Activated CD4-positive, alpha-beta T cell treated with anti-CD3 and anti-CD28 coated beads for 36 hours (primary cell): ENCODE measurements around the gene SEMA5A. TPM values are rescaled to one million over a fixed set of nuclear protein-coding genes. Genes with fewer than 3 reads are reported as not detected.

Experiments used
- ATAC-seq: fragments of 200-7000 bp; cut with Tn5 transposase; one replicate; pipeline ENCODE4 v1.10.0; 2021; ENCODE audit warnings: mild to moderate bottlenecking, moderate library complexity
- CTCF ChIA-PET: fragments of 350-600 bp; sonication (Branson Sonifier 250); formaldehyde crosslinking; loops from one replicate; lab custom pipeline; 2021; ENCODE audit warnings: antibody characterized with exemption; lab: Charles Lee
- POLR2A ChIA-PET: fragments of 350-600 bp; sonication (Branson Sonifier 250); formaldehyde crosslinking; loops from one replicate; lab custom pipeline; 2021; ENCODE audit warnings: antibody characterized with exemption, inconsistent platforms; lab: Charles Lee
- DNase-seq: peaks from one replicate; pipeline ENCODE4 v3.0.0-alpha.2; 2020
- H3K27ac Mint-ChIP-seq: one replicate; pipeline ENCODE4 v1.8.0; 2021; ENCODE audit warnings: mixed read lengths
- H3K27me3 Mint-ChIP-seq: one replicate; pipeline ENCODE4 v1.8.0; 2021; ENCODE audit warnings: mixed read lengths
- H3K36me3 Mint-ChIP-seq: one replicate; pipeline ENCODE4 v1.8.0; 2021; ENCODE audit warnings: low read depth, mixed read lengths
- H3K4me1 Mint-ChIP-seq: one replicate; pipeline ENCODE4 v1.8.0; 2021; ENCODE audit warnings: mixed read lengths
- H3K4me3 Mint-ChIP-seq: one replicate; pipeline ENCODE4 v1.8.0; 2021; ENCODE audit warnings: mild to moderate bottlenecking, moderate library complexity, mixed read lengths
- H3K9me3 Mint-ChIP-seq: one replicate; pipeline ENCODE4 v1.8.0; 2021; ENCODE audit warnings: low read depth, mixed read lengths
- intact Hi-C, 2 experiments: fragments of 100-400 bp; cut with DNase I in 1 of 2; cut with micrococcal nuclease in 1 of 2; formaldehyde crosslinking; loops; one replicate each; pipeline versions ENCODE4 v1.14.2 to v1.15.1; 2022 to 2024; cut with DNase I, micrococcal nuclease
- total RNA-seq, 2 experiments: library from RNA; stranded (reverse); gene quantifications; one replicate each; pipeline ENCODE4 v1.2.3, GENCODE V29; 2021

The SEMA5A gene
- total RNA-seq, 2 experiments from 2014 or later: 0.04 TPM; not detected in 1

DNA sequence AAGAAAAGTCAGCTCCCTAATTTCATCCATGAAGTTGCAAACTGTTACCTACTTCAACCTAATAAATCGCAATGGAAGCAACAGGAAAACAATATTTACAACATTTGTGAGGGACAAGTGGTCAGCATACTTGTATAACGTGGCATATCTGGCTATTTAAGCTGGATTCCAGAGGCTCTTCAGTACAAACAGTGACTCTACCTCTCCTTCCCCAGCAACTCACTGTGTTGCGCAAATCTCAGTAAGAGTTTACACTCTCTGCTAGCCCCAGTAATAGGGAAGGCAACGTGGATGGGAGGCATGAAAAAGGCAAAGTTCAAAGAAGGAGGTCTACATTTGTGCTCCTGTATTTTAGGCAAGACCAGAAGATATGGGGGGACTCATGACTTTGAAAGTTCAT is 18.9 kb upstream of the SEMA5A start:
- ChIA-PET POLR2A (no interaction called here), CTCF (no interaction called here)
- Mint-ChIP-seq H3K27ac (no peak overlapping the region), H3K27me3 (peaks cover 5% of the 10 kb centered on the region), H3K4me3 (no peak overlapping the region), H3K4me1 (no peaks in the 10 kb centered on the region), H3K36me3 (no peaks in the 10 kb centered on the region), H3K9me3 (no peaks in the 10 kb centered on the region)
- ATAC-seq (no peak), DNase-seq (no peak)
- intact Hi-C loops: no loop called here

GRCh38 chr5:9562141-9562540 is 16.3 kb upstream of the SEMA5A start:
- no peaks in the 10 kb centered on the region for H3K4me1 Mint-ChIP-seq
- H3K27ac Mint-ChIP-seq: no peak overlapping the region
- no peaks in the 10 kb centered on the region for H3K36me3 Mint-ChIP-seq
- peaks cover 3% of the 10 kb centered on the region for H3K27me3 Mint-ChIP-seq
- intact Hi-C loops: no loop called here
- no peaks in the 10 kb centered on the region for H3K9me3 Mint-ChIP-seq
- ChIA-PET POLR2A (no interaction called here), CTCF (no interaction called here)
- DNase-seq (no peak), ATAC-seq (no peak)
- H3K4me3 Mint-ChIP-seq: no peak overlapping the region

GRCh38 chr5:9559965-9560364 is 14.1 kb upstream of the SEMA5A start:
- H3K4me1 Mint-ChIP-seq: no peaks in the 10 kb centered on the region
- ChIA-PET POLR2A (no interaction called here), CTCF (no interaction called here)
- H3K36me3 Mint-ChIP-seq: no peaks in the 10 kb centered on the region
- intact Hi-C loops: no loop called here
- no peak overlapping the region for H3K4me3 Mint-ChIP-seq
- H3K27me3 Mint-ChIP-seq: peaks cover 3% of the 10 kb centered on the region
- H3K9me3 Mint-ChIP-seq: no peaks in the 10 kb centered on the region
- no peak overlapping the region for H3K27ac Mint-ChIP-seq
- ATAC-seq (no peak), DNase-seq (no peak)

DNA sequence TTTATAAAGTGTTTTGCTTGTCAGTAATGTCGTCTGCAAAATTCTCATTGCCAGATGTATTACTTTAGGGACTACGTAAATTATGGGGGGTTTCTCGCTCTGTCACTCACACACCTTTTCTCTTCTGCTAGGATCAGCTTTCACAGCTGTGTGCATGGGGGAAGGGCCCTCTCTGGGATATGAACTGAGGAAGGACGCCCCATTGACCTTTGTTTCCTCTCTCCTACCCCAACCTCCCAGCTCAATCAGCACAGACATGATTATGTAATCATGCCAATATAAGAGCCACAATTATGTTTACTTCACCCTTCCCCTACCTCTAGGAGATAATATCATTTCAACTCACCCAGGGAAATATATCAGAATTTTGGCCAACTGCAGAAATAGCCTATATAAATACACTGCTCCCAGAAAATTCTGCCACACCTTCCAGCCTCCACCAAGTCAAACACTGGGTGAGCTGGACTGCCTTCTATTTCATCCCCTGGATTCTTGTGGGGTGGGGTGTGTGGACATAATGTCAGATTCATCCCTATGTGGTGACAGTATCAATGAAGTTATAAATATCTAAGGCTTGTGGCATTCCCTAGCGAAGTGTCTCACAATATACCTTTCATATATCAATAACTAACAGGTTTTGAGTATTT is 12.6 kb upstream of the SEMA5A start:
- H3K27me3 Mint-ChIP-seq: peaks cover 2% of the 10 kb centered on the region

DNA sequence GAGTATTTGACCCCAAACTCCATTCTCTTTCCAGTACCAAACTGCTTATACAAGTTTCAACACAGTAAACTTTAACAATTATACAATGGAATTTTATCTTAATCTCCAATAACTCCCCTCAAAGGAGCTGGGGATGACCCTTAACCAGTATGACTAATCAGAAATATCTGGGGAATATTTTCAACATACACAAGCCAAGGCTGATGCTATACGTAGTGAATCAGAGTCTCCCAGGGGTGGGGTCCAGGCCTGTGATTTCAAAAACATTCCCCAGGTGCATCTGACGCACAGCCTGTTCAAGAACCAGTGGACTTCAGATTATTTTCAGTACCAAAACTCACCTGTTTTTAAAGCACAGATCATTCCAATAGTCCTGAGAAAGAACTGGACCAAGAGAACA is 11.8 kb upstream of the SEMA5A start:
- intact Hi-C loops: no loop called here
- CTCF ChIA-PET: interaction anchor here (0.8 kb wide), 1 partner anchor 39 kb away, joined by 3 read pairs; no protein-coding TSS in a partner anchor
- H3K4me1 Mint-ChIP-seq: no peaks in the 10 kb centered on the region
- DNase-seq: no peak
- H3K4me3 Mint-ChIP-seq: no peak overlapping the region
- POLR2A ChIA-PET: interaction anchor here (0.6 kb wide), 1 partner anchor 413 kb away, joined by 4 read pairs; no protein-coding TSS in a partner anchor
- H3K27ac Mint-ChIP-seq: no peak overlapping the region
- no peak for ATAC-seq
- H3K36me3 Mint-ChIP-seq: no peaks in the 10 kb centered on the region
- peaks cover 2% of the 10 kb centered on the region for H3K27me3 Mint-ChIP-seq
- H3K9me3 Mint-ChIP-seq: no peaks in the 10 kb centered on the region

More for the DNA sequence above, 12.6 kb upstream of the SEMA5A start:
- Mint-ChIP-seq H3K4me1 (no peaks in the 10 kb centered on the region), H3K4me3 (no peak overlapping the region), H3K27ac (no peak overlapping the region), H3K9me3 (no peaks in the 10 kb centered on the region), H3K36me3 (no peaks in the 10 kb centered on the region)
- CTCF ChIA-PET: no interaction called here
- no peak for ATAC-seq
- intact Hi-C loops: no loop called here
- no peak for DNase-seq
- POLR2A ChIA-PET: interaction anchor here (0.6 kb wide), 1 partner anchor 412 kb away, joined by 4 read pairs; no protein-coding TSS in a partner anchor

DNA sequence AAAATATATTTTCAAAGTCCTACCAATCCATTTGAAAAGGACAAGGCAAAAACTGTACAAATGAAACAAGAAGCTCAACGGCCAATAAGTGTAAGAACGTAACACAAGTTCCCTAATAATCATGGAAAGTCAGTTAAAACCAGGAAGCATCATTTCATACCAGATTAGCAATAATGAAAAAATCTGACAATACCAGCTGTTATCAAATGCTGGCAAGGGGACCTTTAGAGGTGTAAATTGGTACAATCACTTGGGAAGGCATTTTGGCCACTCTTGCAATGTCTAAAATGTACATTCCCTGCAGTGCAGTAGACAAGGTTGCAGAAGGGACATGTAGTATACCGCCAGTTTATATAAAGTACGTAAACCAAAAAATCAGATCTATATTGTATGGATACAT is 10.1 kb upstream of the SEMA5A start:
- H3K27me3 Mint-ChIP-seq: no peaks in the 10 kb centered on the region
- no peaks in the 10 kb centered on the region for H3K36me3 Mint-ChIP-seq
- ATAC-seq: no peak
- POLR2A ChIA-PET: no interaction called here
- no peaks in the 10 kb centered on the region for H3K9me3 Mint-ChIP-seq
- no peak overlapping the region for H3K27ac Mint-ChIP-seq
- DNase-seq: no peak
- intact Hi-C loops: no loop called here
- H3K4me1 Mint-ChIP-seq: no peaks in the 10 kb centered on the region
- CTCF ChIA-PET: no interaction called here
- H3K4me3 Mint-ChIP-seq: no peak overlapping the region

GRCh38 chr5:9554122-9554521 is 8.2 kb upstream of the SEMA5A start:
- Mint-ChIP-seq H3K4me3 (no peak overlapping the region), H3K36me3 (no peaks in the 10 kb centered on the region), H3K9me3 (no peaks in the 10 kb centered on the region), H3K27me3 (peaks cover 5% of the 10 kb centered on the region), H3K27ac (no peak overlapping the region), H3K4me1 (no peaks in the 10 kb centered on the region)
- DNase-seq: no peak
- ChIA-PET POLR2A (no interaction called here), CTCF (interaction anchor here (0.6 kb wide), 1 partner anchor 17 kb away, joined by 4 read pairs; no protein-coding TSS in a partner anchor)
- ATAC-seq: no peak
- intact Hi-C loops: no loop called here

GRCh38 chr5:9553561-9553960 is 7.7 kb upstream of the SEMA5A start:
- DNase-seq: no peak
- no peaks in the 10 kb centered on the region for H3K4me1 Mint-ChIP-seq
- ChIA-PET CTCF (no interaction called here), POLR2A (no interaction called here)
- H3K27ac Mint-ChIP-seq: no peak overlapping the region
- ATAC-seq: no peak
- H3K9me3 Mint-ChIP-seq: no peaks in the 10 kb centered on the region
- no peaks in the 10 kb centered on the region for H3K36me3 Mint-ChIP-seq
- intact Hi-C loops: no loop called here
- H3K27me3 Mint-ChIP-seq: peaks cover 5% of the 10 kb centered on the region
- no peak overlapping the region for H3K4me3 Mint-ChIP-seq

GRCh38 chr5:9551567-9552537 is 6.0 kb upstream of the SEMA5A start:
- H3K27ac Mint-ChIP-seq: no peak overlapping the region
- POLR2A ChIA-PET: no interaction called here
- peaks cover 5% of the 10 kb centered on the region for H3K27me3 Mint-ChIP-seq

DNA sequence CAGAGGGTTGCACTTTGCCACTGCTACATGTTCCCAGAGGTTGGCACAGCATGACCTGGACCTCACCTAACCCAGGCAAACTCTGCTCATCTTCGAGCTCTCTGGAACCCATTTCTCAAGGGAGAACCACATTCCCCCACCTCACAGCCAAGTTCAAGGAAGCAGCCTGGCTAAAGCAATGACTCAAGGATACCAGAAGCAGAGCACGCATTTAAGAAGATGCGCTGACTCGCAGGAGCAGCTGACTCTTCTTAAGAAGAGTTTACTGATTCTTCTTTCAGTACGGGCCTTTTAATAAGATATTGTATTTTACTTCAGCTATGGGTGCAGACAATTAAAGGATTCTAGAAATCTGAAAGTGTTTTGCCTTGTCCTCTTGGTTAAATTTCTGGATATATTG is 4.1 kb upstream of the SEMA5A start:
- no peaks in the 10 kb centered on the region for H3K9me3 Mint-ChIP-seq
- ATAC-seq: no peak
- intact Hi-C loops: no loop called here
- H3K4me1 Mint-ChIP-seq: peaks cover 3% of the 10 kb centered on the region
- H3K4me3 Mint-ChIP-seq: no peak overlapping the region
- H3K36me3 Mint-ChIP-seq: no peaks in the 10 kb centered on the region
- H3K27ac Mint-ChIP-seq: no peak overlapping the region
- no peak for DNase-seq
- H3K27me3 Mint-ChIP-seq: peaks cover 12% of the 10 kb centered on the region
- POLR2A ChIA-PET: no interaction called here
- CTCF ChIA-PET: no interaction called here

More at GRCh38 chr5:9551567-9552537, 6.0 kb upstream of the SEMA5A start:
- ATAC-seq (no peak), DNase-seq (no peak)
- intact Hi-C loops: no loop called here
- Mint-ChIP-seq H3K4me3 (no peak overlapping the region), H3K4me1 (no peaks in the 10 kb centered on the region), H3K9me3 (no peaks in the 10 kb centered on the region), H3K36me3 (no peaks in the 10 kb centered on the region)
- CTCF ChIA-PET: interaction anchor here (0.8 kb wide), 1 partner anchor 7 kb away, joined by 3 read pairs; no protein-coding TSS in a partner anchor

GRCh38 chr5:9547122-9547947 is 1.5 kb upstream of the SEMA5A start:
- intact Hi-C loops: no loop called here
- H3K36me3 Mint-ChIP-seq: no peaks in the 10 kb centered on the region

More at GRCh38 chr5:9547122-9547947, 1.5 kb upstream of the SEMA5A start:
- no peak for DNase-seq
- H3K27me3 Mint-ChIP-seq: peaks cover 25% of the 10 kb centered on the region
- H3K4me1 Mint-ChIP-seq: peaks cover 3% of the 10 kb centered on the region
- no peak overlapping the region for H3K4me3 Mint-ChIP-seq
- ATAC-seq: no peak
- H3K27ac Mint-ChIP-seq: no peak overlapping the region
- H3K9me3 Mint-ChIP-seq: no peaks in the 10 kb centered on the region
- POLR2A ChIA-PET: no interaction called here
- CTCF ChIA-PET: no interaction called here
